ENCODE results near the gene CCSER1. TPM values are rescaled to one million over a fixed set of nuclear protein-coding genes. Genes with fewer than 3 reads are reported as not detected.

CCSER1 gene
- total and polyA plus RNA-seq, 10 donors: 1.3 to 30.4 (median 20.4) TPM

DNA sequence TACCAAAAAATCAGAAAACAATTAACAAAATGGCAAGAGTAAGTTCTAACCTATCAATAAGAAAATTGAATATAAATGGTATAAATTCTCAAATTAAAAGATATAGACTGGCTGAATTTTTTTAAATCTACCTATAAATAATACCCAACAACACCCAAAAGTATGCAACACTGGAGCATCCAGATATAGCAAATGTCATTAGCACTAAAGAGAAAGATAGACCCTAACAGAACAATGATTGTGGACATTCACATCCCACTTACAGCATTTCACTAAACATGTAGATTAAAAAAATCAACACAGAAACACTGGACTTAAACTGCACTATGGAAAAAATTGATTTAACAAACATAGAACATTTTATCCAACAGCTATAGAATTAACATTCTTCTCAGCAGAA is 1503.6 kb downstream of the CCSER1 start:
- Histone ChIP-seq H3K4me1 (no peaks in the 10 kb centered on the region), H3K27ac (no peak overlapping the region), H3K36me3 (no peaks in the 10 kb centered on the region), H3K9me3 (peaks cover 0 to 28% (median 3%) of the 10 kb centered on the region in 8 donors), H3K4me3 (no peak overlapping the region), H3K27me3 (replicated peaks in 1 of 7) (no peaks in the 10 kb centered on the region)
- TF ChIP-seq POLR2A (IDR thresholded peaks at IDR 0.05): no peak
- TF ChIP-seq POLR2AphosphoS5 (IDR thresholded peaks at IDR 0.05): no peak
- TF ChIP-seq, protein P1, sequence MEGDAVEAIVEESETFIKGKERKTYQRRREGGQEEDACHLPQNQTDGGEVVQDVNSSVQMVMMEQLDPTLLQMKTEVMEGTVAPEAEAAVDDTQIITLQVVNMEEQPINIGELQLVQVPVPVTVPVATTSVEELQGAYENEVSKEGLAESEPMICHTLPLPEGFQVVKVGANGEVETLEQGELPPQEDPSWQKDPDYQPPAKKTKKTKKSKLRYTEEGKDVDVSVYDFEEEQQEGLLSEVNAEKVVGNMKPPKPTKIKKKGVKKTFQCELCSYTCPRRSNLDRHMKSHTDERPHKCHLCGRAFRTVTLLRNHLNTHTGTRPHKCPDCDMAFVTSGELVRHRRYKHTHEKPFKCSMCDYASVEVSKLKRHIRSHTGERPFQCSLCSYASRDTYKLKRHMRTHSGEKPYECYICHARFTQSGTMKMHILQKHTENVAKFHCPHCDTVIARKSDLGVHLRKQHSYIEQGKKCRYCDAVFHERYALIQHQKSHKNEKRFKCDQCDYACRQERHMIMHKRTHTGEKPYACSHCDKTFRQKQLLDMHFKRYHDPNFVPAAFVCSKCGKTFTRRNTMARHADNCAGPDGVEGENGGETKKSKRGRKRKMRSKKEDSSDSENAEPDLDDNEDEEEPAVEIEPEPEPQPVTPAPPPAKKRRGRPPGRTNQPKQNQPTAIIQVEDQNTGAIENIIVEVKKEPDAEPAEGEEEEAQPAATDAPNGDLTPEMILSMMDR (IDR thresholded peaks at IDR 0.05 in 8 of 11, conservative IDR thresholded peaks at IDR 0.05 in 3 of 11): no peak
- intact Hi-C loops (cut with DNase I; ENCODE audit: low total_unique reads): no loop called here
- DNase-seq: no peak

DNA sequence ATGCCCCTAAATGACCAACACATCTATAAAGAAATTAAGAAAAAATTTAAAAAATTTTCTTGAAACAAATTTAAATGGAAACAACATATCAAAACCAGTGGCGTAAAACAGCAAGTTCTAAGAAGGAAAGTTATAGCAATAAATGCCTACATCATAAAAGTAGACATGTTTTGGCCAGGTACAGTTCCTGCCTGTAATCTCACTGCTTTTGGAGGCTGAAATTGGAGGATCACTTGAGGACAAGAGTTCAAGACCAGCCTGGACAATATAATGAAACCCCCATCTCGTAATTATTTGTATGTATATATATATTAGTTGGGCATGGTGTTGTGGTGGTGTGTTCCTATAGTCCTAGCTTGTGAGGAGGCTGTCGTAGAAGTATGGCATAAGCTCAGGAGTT is 1504.1 kb downstream of the CCSER1 start:
- 79 to 90% (median 81%) methylated on average over 3 of the region's 3 CpGs for WGBS, 5 donors
- Histone ChIP-seq H3K27me3 (replicated peaks in 1 of 7) (no peaks in the 10 kb centered on the region), H3K4me1 (no peaks in the 10 kb centered on the region), H3K4me3 (no peak overlapping the region), H3K9me3 (peaks cover 0 to 28% (median 3%) of the 10 kb centered on the region in 8 donors), H3K27ac (no peak overlapping the region), H3K36me3 (no peaks in the 10 kb centered on the region)
- intact Hi-C loops (cut with DNase I; ENCODE audit: low total_unique reads): no loop called here
- TF ChIP-seq POLR2A (IDR thresholded peaks at IDR 0.05) (no peak), POLR2AphosphoS5 (IDR thresholded peaks at IDR 0.05) (no peak)
- TF ChIP-seq, protein P1 (IDR thresholded peaks at IDR 0.05 in 8 of 11, conservative IDR thresholded peaks at IDR 0.05 in 3 of 11): no peak
- DNase-seq: no peak

DNA sequence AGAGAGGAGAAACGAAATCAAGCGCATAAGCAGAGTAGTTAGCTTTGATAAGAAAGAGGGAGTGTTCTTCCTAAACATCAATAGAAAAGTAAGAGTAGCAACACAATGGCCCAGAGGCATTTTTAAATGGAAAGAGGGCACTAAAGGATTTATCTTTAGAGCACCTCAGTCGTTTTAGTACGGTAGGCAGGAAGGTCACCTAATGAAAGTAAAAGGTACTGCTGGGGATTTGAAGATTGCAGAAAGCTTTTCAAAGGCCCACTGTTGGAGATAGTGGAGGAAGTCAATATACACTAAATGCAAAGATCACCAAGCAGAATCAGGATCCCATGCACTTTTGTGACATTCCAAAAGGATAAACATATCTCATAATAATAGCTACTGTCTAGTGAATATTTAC is 1508.9 kb downstream of the CCSER1 start:
- Histone ChIP-seq H3K9me3 (peaks cover 0 to 16% (median 3%) of the 10 kb centered on the region in 8 donors), H3K4me3 (no peak overlapping the region), H3K27me3 (replicated peaks in 1 of 7) (no peaks in the 10 kb centered on the region), H3K27ac (no peak overlapping the region), H3K36me3 (no peaks in the 10 kb centered on the region), H3K4me1 (no peaks in the 10 kb centered on the region)
- 63 to 76% (median 71%) methylated on average over 4 of the region's 4 CpGs for WGBS, 5 donors
- intact Hi-C loops (cut with DNase I; ENCODE audit: low total_unique reads): no loop called here
- TF ChIP-seq POLR2A (IDR thresholded peaks at IDR 0.05): no peak
- TF ChIP-seq, protein P1 (IDR thresholded peaks at IDR 0.05 in 8 of 11, conservative IDR thresholded peaks at IDR 0.05 in 3 of 11): no peak
- TF ChIP-seq POLR2AphosphoS5 (IDR thresholded peaks at IDR 0.05): no peak
- DNase-seq: no peak

Small RNA genes within 50 kb of the gene (small RNA-seq; reads per million reads assigned to genes)
- gene AC093729.1 (0 reads per million in 4 donors), gene TMSB4XP8 (0 to 0.38 (median 0.17) reads per million in 4 donors)

Other genes with a start within 250 kb of the CCSER1 start
- 1 to 10 TPM; 2.4 to 6.5 (median 3.7) TPM for gene MMRN1, start 232.5 kb upstream of the CCSER1 start, total RNA-seq
- 1 to 10 TPM in 2 of 3 donors, under 1 TPM in 1; 0.15 to 3.3 (median 1.5) TPM for gene MMRN1, start 232.5 kb upstream of the CCSER1 start, polyA plus RNA-seq